HG02870 (cell line): Measurements from ENCODE around the gene CRYZ.

Experiments used
- ATAC-seq: cut with Tn5 transposase; IDR thresholded peaks from one replicate; pipeline ENCODE4 v1.9.1; 2021; ENCODE audit warnings: mild to moderate bottlenecking, moderate library complexity; ENCODE audit not compliant: unreplicated experiment

The CRYZ gene

GRCh38 chr1:74732071-74732946 is 541 bp downstream of the CRYZ start:
- peak; percentile 21 for ATAC-seq

GRCh38 chr1:74731399-74732052 is 1.3 kb downstream of the CRYZ start:
- peak; percentile 18 for ATAC-seq

GRCh38 chr1:74729741-74730478 is 2.9 kb downstream of the CRYZ start:
- peak; percentile 20 for ATAC-seq

- no peak for ATAC-seq
These were observed 4.1 kb downstream of the CRYZ start for GRCh38 chr1:74728736-74729135.

GRCh38 chr1:74726063-74726462 is 6.8 kb downstream of the CRYZ start:
- no peak for ATAC-seq

GRCh38 chr1:74717626-74718025 is 15.2 kb downstream of the CRYZ start:
- no peak for ATAC-seq

- no peak for ATAC-seq
These were observed 16.0 kb downstream of the CRYZ start for GRCh38 chr1:74716822-74717221.

- no peak for ATAC-seq
These were observed 17.0 kb downstream of the CRYZ start for GRCh38 chr1:74715806-74716205.

- ATAC-seq, result peak; percentile 38
These were observed 17.7 kb downstream of the CRYZ start for GRCh38 chr1:74715236-74715502.

- ATAC-seq, result peak; percentile 80
These were observed 18.2 kb downstream of the CRYZ start for GRCh38 chr1:74714429-74715235.

GRCh38 chr1:74713849-74714248 is 19.0 kb downstream of the CRYZ start:
- ATAC-seq, result peak; percentile 35

- ATAC-seq, result no peak
These were observed 20.0 kb downstream of the CRYZ start for GRCh38 chr1:74712881-74713280.

- no peak for ATAC-seq
These were observed 29.3 kb downstream of the CRYZ start for GRCh38 chr1:74703386-74704182.

- ATAC-seq, result no peak
These were observed 33.5 kb downstream of the CRYZ start for GRCh38 chr1:74699331-74699730.

GRCh38 chr1:74697832-74698231 is 35.0 kb downstream of the CRYZ start:
- ATAC-seq, result no peak

- no peak for ATAC-seq
These were observed 39.4 kb downstream of the CRYZ start for GRCh38 chr1:74693473-74693872.

- no peak for ATAC-seq
These were observed 41.9 kb downstream of the CRYZ start for GRCh38 chr1:74690909-74691308.

GRCh38 chr1:74690364-74690696 is 42.5 kb downstream of the CRYZ start:
- ATAC-seq, result no peak

GRCh38 chr1:74689621-74690363 is 43.1 kb downstream of the CRYZ start:
- ATAC-seq, result no peak

GRCh38 chr1:74686928-74687327 is 45.9 kb downstream of the CRYZ start:
- ATAC-seq, result no peak
